ENCODE results near the gene PCSK5.

The PCSK5 gene

DNA sequence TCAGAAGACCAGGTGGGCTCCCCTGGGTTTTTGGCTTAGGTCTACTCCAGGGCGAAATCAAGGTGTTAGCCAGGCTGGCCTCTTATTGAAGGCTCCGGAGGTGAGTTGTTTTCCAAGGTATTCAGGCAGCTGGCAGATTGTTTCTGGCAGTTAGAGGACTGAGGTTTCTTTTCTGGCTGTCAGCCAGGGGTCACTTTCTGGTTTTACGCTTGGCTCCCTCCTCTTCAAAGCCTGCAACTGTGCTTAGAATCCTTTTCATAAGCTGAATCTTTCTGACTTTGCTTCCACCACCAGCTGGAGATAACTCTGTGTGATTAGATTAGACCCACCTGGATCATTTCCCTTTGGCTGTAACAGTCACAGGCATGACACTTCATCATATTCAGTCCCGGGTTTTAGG is 479.1 kb downstream of the PCSK5 start:
- FAIRE-seq: no peak

DNA sequence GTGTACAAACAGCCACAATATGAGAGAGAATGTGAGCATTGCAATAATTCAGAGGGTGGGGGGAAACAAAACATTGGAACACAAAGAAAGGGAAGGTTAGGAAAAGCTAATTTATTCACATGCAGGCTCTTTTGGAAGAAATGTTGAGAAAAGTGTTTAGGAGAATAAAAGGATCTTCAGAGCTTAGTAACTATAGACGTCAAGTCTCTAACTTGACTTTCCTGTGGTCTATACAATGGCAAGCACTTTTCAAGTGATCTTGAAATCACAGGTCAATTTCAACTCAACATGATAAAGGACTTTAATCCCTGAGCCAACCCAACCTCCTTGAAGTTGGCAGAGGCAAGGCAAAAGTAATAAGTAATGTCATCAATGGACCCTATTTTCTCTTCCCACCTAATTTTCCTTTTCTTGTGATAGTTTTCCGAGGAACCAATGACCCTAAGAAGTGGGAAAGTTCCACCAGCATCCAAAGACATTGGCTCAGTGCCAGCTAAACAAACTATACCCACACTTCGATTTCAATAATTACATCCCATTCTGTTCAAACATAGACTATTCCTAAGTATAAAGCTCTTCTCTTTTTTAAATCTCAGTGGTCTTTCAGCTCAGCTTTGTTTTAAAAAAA is 480.0 kb downstream of the PCSK5 start:
- no peak for FAIRE-seq

DNA sequence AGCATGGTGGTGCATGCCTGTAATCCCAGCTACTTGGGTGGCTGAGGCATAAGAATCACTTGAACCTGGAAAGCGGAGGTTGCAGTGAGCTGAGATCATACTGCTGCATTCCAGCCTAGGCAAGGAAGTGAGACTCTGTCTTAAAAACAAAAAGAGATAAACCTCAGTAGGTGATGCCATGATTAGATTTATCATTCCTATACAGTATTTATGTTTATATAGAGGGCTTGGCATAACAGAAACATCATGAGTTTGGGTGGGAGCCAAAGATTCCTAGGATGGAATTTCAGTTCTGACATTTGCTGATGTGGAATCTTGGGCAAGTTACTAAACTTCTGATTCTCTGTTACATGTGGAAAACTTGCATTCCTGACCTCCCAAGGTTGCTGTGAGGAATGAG is 481.4 kb downstream of the PCSK5 start:
- FAIRE-seq: no peak

DNA sequence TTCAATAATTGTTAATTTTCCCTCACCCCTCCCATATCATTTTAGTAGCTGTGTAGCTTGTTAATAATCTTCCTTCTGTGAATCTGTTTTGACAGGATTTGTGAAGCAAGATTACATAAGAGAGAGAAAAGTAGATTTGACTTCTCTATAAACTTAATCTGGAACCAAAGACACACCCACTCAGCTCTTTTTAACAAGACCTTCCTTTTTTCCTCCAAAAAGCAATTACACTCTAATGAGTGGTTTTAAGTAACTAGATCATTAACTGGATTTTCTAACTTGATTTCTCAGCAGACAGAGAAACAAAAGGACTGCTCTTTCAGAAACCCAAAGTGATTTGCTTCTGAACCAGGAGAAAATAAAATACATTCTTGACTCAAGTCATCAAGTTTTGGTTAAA is 481.9 kb downstream of the PCSK5 start:
- FAIRE-seq: no peak

DNA sequence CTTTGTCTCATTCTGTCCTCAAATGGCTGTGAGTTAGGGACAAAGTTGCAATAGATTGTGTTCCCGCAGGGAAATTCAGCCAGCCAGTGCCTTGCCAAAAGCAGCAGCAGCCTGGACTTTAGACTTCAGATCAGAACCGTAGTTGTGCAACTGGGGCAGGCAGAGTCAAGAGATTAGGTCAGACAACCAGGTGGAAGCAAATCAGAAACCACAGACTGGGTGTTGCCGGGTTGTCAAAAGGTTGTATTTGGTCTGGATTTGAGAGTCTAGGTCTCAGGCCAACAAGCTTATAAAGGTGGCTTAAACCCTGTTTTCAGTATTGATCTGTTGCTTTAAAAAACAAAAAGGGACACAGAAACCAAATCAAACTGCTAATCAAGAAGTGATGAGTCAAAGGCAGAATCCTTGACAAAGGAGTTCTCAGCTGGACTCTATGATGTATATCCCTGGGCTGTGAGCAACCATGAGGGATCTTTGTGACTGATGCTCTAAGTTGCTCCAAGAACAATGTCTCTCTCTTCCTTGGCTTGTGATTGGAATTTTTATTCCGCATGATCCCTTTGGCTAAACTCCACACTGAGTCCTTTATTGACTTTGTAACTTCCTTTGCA is 482.8 kb downstream of the PCSK5 start:
- peak; percentile 54 for FAIRE-seq

DNA sequence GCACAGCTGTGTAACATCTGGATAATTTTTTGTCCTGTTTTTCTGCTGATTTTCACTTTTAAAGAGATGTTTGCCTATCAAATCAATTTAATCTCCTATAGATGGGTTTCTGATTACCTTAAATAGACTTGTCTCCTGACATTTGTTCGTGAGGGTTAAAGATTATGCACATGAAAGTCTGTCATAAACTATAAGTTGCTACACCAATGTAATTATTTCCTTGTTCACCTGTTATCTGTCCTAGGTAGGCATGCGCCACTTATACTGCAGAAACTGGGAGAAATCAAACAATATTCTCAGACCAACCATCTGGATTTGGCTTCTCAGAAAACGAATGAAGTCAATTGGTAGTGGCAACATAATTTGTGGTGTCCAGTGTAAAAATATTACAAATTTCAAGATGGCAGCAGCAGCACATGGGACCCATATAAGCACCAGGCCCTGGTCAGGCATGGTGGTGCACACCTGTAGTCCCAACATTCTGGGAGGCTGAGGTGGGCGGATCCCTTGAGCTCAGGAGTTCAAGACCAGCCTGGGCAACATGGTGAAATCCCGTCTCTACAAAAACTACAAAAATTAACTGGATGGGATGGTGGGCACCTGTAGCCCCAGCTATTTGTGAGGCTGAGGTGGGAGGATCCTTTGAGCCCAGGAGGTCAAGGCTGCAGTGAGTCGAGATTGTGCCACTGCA is 483.5 kb downstream of the PCSK5 start:
- FAIRE-seq: no peak

DNA sequence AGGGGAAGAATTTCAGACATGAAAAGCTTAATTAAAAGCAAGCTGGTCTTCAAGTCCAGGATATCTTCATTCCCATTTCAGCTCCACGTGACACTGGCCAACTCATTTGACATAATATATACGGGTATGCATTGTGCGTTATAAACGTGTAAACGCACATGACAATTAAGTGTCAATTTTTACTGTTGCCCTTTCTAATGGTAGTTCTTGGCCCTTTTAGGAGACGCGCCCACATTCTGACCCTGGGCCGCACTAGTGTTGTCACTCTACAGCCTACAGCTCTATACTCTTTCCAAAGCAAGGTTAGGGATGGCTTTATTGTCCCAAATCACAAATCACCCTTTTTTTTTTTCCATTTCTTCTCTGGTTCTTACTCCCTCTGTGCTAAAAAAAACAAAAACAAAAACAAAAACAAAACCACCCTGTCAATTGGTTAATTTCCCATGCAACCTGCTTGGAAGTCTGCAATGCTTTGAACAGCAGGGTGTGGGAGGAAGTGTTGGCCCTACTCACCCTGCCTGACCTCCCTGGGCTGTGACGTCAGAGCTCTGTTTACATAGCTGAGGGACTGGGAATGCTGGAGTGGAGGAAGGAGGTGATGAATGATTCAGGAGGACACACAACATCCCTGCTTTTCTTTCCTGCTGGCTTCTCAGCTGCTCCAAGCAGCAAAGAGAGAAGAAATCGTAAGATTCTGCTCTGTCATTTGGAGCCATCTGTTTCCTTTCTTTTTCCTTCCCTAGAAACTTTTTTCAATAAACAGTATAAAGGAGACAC is 484.5 kb downstream of the PCSK5 start:
- peak; percentile 91 for FAIRE-seq

DNA sequence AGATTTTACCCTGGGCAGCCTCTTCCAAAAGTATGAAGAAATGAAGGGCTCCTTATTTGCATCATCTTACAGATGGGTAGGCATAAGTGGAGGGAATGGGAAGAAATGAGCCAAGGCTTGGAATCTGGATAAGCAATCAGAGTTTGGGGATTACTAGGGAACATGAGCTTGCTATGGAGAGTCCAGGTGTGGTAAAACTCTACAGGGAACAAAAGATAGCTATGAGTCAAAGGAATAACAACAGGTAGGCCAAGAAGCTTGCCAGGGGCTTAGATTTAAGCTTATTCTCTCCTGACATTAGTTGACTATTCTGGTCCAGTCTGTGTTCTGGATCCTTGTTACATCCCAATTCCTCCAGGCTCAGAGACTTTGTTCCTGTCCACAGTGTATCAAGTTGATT is 487.3 kb downstream of the PCSK5 start:
- FAIRE-seq: no peak

DNA sequence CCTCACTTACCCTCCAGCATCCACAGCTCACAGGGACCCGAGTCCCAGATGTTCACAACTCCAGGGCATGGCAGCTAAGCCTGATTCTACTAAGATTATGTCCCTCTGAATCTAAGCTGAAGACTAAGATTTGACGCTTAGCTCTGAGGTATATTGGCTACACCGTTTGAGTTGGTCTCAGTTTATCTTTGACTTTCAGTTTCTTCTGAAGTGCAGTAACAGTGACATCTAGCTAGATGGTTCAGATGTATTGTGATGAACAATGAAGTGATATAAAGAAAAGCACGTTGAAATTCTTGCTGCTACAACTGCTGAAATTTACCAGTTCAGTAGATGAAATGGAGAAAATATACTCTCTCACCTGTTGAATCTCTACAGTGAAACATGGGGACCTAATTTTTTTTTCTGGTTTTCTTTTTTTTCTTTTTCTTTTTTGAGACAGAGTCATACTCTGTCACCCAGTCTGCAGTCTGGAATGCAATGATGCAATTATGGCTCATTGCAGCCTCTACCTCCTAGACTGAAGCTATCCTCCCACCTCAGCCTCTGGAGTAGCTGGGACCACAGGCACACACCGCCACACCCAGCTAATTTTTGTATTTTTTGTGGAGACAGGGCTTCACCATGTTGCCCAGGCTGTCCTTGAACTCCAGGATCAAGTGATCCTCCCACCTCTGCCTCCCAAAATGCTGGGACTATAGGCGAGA is 488.0 kb downstream of the PCSK5 start:
- FAIRE-seq: no peak

DNA sequence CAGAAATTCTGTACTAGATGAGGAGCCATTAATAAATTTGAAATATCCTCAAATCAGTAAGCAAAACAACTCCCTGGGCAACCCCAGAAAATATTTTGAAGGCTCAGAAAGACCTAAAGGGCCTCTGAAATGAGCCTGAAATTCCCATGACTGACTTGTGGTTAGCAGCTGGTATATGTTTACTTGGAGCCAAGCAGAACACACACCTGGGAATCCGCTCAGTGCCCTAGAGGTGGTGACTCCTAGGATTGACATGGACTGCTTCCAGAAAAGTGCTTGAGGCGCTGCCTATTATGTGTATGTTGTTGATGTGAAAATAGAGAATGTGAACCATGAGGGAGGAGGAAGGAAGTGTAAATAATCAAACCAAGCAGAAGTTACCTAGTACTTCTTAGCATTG is 489.0 kb downstream of the PCSK5 start:
- FAIRE-seq: no peak

DNA sequence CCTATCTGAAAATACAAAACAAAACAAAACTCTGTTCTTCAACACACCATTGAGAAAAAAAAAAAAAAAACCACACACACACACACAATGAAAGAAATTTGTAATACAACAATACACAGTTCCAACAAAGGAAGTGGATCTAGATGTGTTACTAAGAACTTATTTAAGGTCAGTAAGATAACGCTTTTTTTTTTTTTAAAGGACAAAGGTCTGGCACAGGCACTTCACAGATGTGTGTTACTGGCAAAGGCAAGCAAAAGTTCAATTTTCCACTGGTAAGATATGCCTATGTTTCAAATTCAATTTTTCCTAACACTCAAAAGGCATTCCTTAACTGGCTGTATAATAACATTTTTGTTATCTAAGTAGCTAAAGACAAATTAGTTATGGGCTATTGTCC is 500.2 kb downstream of the PCSK5 start:
- no peak for FAIRE-seq

DNA sequence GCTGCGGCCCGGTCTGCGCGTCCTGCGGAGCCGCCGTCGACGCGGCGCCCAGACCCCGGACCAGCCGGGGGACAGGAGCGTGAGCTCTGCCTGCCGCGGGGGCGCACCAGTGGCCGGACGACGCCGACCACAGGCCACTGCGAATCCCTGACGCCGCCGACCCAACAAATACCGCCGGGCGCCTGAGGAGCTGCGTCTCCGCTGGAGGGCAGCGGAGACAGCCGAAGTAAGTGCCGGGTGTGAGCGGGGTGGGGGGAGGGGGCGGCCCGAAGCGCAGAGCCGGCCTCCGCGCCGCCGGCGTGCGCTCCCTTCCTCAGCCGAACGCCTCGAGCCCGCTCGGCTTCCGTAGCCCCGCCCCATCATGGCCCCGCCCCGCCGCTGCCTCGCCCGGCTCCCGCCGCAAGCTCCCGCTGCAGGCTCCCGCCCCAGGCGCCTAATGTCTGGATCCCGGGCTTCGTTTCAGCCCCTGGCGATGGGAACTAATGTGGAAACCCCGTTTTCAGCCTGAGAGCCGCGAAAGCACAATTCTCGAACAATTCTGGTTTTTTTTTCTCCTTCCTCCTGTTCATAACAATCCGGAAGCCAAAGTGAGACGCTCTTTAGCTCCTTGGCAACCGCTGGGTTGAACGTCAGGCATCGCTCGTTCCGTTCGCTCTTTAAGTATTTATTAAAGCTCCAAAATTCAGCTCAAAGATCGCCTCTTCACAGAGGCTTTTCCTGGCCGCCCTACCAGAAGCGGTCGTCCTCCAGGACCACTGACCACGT is 503.9 kb downstream of the PCSK5 start, which contains the start of gene RFK:
Gene RFK (minus strand): TSS at position 232 of the 765 bp plus-strand sequence. CDS start 255 bp downstream, outside the sequence.
- FAIRE-seq: no peak

DNA sequence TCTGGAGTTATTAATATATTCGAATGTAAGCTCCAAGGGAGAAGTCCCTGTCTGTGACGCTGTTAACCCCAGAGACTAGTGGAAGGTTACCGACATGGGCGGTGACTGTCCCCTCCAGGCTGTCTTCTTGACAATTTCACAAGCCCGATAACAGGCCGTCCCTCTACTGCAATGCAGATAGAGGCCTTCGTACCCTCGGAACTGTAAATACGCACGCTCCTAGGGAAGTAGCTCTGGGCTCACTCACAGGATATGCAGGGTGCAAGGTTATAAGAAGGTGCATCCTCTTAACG is 504.4 kb downstream of the PCSK5 start:
- no peak for FAIRE-seq

DNA sequence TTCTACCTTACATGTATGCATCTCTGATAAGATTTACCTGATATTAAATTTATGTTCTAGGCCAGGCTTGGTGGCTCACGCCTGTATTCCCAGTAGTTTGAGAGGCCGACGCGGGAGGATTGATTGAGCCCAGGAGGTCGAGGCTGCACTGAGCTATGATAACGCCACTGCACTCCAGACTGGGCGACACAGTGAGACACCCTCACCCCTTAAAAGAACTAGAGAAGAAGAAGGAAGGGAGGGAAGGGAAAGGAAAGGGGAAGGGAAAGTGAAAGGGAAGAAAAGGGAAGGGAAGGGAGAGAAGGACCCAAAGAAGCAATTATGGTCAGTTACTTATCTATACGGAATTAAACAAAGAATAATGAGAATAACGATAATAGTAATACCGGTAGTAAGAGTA is 504.9 kb downstream of the PCSK5 start:
- FAIRE-seq: no peak

DNA sequence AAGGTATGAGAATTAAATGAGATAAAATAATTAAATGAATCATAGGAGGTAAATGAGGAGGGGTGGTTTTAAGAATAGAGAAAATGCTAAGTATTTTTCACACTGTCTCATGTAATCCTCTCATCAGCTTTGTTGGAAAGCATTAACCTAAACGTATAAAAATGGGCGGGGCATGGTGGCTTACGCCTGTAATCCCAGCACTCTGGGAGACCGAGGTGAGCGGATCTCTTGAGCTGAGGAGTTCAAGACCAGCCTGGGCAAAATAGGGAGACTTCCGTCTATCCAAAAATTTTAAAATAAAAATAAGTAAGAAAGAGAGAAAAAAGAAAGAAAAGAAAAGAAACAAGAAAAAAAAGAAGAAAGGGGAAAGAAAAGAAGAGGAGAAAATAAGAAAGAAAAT is 505.7 kb downstream of the PCSK5 start:
- no peak for FAIRE-seq

DNA sequence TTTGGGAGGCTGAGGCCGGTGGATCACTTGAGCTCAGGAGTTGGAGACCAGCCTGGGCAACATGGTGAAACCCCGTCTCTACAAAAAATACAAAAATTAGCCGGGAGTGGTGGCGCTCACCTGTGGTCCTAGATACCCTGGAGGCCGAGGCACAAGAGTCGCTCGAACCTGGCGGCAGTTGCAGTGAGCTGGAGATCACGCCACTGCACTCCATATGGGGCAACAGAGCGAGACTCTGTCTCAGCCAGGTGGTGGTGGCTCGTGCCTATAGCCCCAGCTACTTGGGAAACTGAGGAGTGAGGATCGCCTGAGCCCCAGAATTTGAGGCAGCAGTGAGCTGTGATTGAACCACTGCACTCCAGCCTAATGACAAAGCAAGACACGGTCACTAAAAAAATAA is 506.1 kb downstream of the PCSK5 start:
- no peak for FAIRE-seq

DNA sequence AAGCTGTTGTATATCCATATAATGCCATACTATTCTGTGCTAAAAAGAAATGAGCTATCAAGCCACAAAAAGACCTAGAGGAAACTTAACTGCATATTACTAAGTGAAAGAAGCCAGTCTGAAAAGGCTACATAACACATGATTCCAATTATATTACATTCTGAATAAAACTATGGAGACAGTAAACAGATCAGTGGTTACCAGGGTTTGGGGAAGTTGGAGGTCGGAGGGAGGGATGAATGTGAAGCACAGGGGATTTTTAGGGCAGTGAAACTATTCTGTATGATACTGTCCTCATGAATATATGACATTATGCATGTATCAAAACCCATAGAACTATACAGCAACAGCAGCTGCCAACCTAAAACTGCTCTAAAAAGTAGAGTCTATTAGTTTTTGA is 509.4 kb downstream of the PCSK5 start:
- FAIRE-seq: no peak

DNA sequence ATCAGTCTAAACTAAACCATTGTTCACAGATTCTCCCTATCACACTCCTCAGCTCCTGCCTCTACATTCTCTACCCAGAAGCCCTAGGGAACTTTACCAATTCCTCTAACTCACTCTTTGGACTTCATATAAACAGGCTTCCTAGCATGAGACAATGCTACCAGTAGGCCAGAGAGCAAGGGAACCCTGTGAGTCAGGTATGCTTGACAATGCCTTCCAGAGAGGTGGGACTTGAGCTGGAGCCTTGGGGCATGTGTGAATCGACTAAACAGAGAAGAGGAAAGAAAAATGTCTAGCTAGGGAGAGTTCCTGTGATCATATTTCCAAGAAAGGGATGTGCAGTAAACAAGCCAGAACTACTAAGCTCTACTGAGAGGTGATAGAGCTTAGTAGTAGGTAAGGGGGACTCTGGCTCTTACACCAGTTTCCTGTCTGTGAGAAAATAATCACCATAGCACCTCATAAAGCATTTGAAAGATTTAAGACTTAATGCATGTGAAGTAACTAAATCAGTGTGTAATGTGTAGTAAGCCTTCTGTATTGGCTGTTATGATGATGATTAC is 510.1 kb downstream of the PCSK5 start:
- no peak for FAIRE-seq

DNA sequence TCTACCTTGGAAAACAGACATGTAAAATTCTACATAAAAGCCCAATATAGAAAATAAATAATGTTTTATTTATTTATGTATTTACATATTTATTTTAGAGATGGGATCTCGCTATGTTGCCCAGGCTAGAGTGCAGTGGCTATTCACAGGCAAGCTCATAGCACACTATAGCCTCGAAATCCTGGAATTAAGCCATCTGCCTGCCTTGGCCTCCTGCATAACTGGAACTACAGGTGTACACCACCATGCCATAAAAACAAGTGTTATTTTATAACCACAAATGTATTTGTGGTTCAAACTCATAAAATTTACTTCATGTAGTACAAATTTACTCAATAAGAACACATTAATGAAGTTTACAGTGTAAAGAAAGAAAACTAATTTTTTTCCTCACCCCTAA is 510.7 kb downstream of the PCSK5 start:
- no peak for FAIRE-seq

DNA sequence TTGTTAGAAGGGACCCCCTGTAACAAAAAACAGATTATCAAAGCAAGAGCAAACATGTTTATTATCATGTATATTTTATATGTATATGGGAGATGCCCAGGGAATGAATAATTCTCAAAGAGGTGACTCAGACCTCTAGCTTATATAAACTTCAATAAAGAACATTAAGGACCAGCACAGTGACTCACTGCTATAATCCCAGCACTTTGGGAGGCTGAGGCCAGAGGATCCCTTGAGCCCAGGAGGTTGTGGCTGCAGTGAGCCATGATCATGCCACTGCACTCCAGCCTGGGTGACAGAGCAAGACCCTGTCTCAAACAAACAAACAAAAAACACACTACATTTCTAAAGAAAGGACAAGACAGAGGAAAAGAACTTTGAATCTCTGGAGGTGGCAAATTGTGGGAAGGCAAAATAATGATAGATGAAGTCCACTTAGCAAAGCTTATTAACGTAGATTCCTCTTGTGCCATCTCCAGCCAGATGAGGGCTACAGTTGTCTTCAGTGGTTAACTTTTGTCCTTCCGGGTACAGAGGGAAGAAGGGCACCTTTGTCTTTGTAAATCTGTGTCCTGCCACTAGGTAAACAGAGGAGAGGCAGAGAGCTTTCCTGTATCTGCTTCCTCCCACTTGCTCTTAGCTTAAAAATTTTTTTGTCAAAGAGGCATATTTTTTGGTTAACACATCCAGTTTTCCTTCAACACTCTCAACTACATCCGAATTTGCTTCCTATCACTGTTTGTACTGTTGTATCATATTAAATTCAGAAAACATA is 511.3 kb downstream of the PCSK5 start:
- no peak for FAIRE-seq

DNA sequence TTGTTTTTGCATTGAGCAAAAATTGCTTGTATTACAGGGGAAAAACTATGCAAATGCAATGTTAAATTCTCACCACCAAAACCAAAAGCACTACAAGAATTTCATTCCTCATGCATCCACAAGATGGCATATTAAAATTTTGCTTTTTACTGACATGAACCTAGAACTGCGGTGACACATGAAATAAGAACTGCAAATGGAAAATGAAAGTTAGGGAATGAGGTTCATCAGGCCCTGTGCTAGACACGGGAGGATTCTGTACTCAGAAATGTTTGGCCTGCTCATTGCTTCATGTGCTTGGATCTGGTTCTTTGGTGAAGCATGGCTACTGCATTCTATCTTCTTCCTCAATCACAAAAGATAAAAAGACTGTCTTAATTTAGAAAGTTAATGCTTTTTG is 512.9 kb downstream of the PCSK5 start:
- FAIRE-seq: peak; percentile 92
